ENCODE results near the gene WWOX.

The WWOX gene

GRCh38 chr16:78775161-78775561 lies 675.7 kb downstream of the WWOX start:
- TF ChIP-seq EZH2 (IDR thresholded peaks at IDR 0.05) (no peak), POLR2AphosphoS5 (IDR thresholded peaks at IDR 0.05; ENCODE audit: borderline replicate concordance, low read depth, low read length) (no peak), FOXP2 (optimal IDR thresholded peaks at IDR 0.05; ENCODE audit: control extremely low read depth, extremely low read length, insufficient read depth) (no peak)
- H3K27ac ChIP-seq, result no peak overlapping the region
- no peaks in the 10 kb centered on the region for H3K36me3 ChIP-seq (ENCODE audit: insufficient read depth, low read length)
- no peak for DNase-seq (ENCODE audit: low read depth, low spot score)
- no peaks in the 10 kb centered on the region for H3K9me3 ChIP-seq (ENCODE audit: low read depth, low read length)
- no peak overlapping the region for H3K4me3 ChIP-seq
- H3K9ac ChIP-seq (ENCODE audit: insufficient read length), result no peak overlapping the region

- TF ChIP-seq FOXP2 (optimal IDR thresholded peaks at IDR 0.05; ENCODE audit: control extremely low read depth, extremely low read length, insufficient read depth) (no peak), POLR2AphosphoS5 (IDR thresholded peaks at IDR 0.05; ENCODE audit: borderline replicate concordance, low read depth, low read length) (no peak)
- H3K9ac ChIP-seq (ENCODE audit: insufficient read length), result no peak overlapping the region
- H3K9me3 ChIP-seq (ENCODE audit: low read depth, low read length), result no peaks in the 10 kb centered on the region
- H3K27ac ChIP-seq, result no peak overlapping the region
- H3K4me3 ChIP-seq, result no peak overlapping the region
- H3K36me3 ChIP-seq (ENCODE audit: insufficient read depth, low read length), result no peaks in the 10 kb centered on the region
- DNase-seq (ENCODE audit: low read depth, low spot score), result no peak
Observed at GRCh38 chr16:78778101-78779004, 678.9 kb downstream of the WWOX start.

GRCh38 chr16:78780808-78781207 lies 681.4 kb downstream of the WWOX start:
- Histone ChIP-seq H3K36me3 (ENCODE audit: insufficient read depth, low read length) (no peaks in the 10 kb centered on the region), H3K9me3 (ENCODE audit: low read depth, low read length) (no peaks in the 10 kb centered on the region), H3K27ac (no peak overlapping the region), H3K9ac (ENCODE audit: insufficient read length) (no peak overlapping the region), H3K4me3 (no peak overlapping the region)
- TF ChIP-seq EZH2 (IDR thresholded peaks at IDR 0.05), result no peak
- no peak for TF ChIP-seq FOXP2 (optimal IDR thresholded peaks at IDR 0.05; ENCODE audit: control extremely low read depth, extremely low read length, insufficient read depth)
- no peak for TF ChIP-seq POLR2AphosphoS5 (IDR thresholded peaks at IDR 0.05; ENCODE audit: borderline replicate concordance, low read depth, low read length)
- no peak for DNase-seq (ENCODE audit: low read depth, low spot score)

GRCh38 chr16:78782572-78782971 lies 683.1 kb downstream of the WWOX start:
- Histone ChIP-seq H3K4me3 (no peak overlapping the region), H3K9me3 (ENCODE audit: low read depth, low read length) (no peaks in the 10 kb centered on the region), H3K27ac (no peak overlapping the region), H3K36me3 (ENCODE audit: insufficient read depth, low read length) (no peaks in the 10 kb centered on the region), H3K9ac (ENCODE audit: insufficient read length) (no peak overlapping the region)
- no peak for DNase-seq (ENCODE audit: low read depth, low spot score)
- no peak for TF ChIP-seq POLR2AphosphoS5 (IDR thresholded peaks at IDR 0.05; ENCODE audit: borderline replicate concordance, low read depth, low read length)

- H3K9ac ChIP-seq (ENCODE audit: insufficient read length), result no peak overlapping the region
- H3K9me3 ChIP-seq (ENCODE audit: low read depth, low read length), result no peaks in the 10 kb centered on the region
- TF ChIP-seq FOXP2 (optimal IDR thresholded peaks at IDR 0.05; ENCODE audit: control extremely low read depth, extremely low read length, insufficient read depth) (no peak), EZH2 (IDR thresholded peaks at IDR 0.05) (no peak), POLR2AphosphoS5 (IDR thresholded peaks at IDR 0.05; ENCODE audit: borderline replicate concordance, low read depth, low read length) (no peak)
- H3K36me3 ChIP-seq (ENCODE audit: insufficient read depth, low read length), result no peaks in the 10 kb centered on the region
- no peak for DNase-seq (ENCODE audit: low read depth, low spot score)
- H3K27ac ChIP-seq, result no peak overlapping the region
- no peak overlapping the region for H3K4me3 ChIP-seq
Observed at GRCh38 chr16:78783570-78784079, 684.2 kb downstream of the WWOX start.

- no peaks in the 10 kb centered on the region for H3K36me3 ChIP-seq (ENCODE audit: insufficient read depth, low read length)
- TF ChIP-seq EZH2 (IDR thresholded peaks at IDR 0.05), result no peak
- no peak for TF ChIP-seq POLR2AphosphoS5 (IDR thresholded peaks at IDR 0.05; ENCODE audit: borderline replicate concordance, low read depth, low read length)
- TF ChIP-seq FOXP2 (optimal IDR thresholded peaks at IDR 0.05; ENCODE audit: control extremely low read depth, extremely low read length, insufficient read depth), result no peak
- no peak overlapping the region for H3K4me3 ChIP-seq
- H3K27ac ChIP-seq, result no peak overlapping the region
- no peak for DNase-seq (ENCODE audit: low read depth, low spot score)
- no peaks in the 10 kb centered on the region for H3K9me3 ChIP-seq (ENCODE audit: low read depth, low read length)
- no peak overlapping the region for H3K9ac ChIP-seq (ENCODE audit: insufficient read length)
Observed at GRCh38 chr16:78784771-78785170, 685.3 kb downstream of the WWOX start.

- DNase-seq (ENCODE audit: low read depth, low spot score), result no peak
- Histone ChIP-seq H3K9me3 (ENCODE audit: low read depth, low read length) (no peaks in the 10 kb centered on the region), H3K27ac (no peak overlapping the region)
Observed at GRCh38 chr16:78785218-78785617, 685.8 kb downstream of the WWOX start.

GRCh38 chr16:78786635-78787034 lies 687.2 kb downstream of the WWOX start:
- Histone ChIP-seq H3K9me3 (ENCODE audit: low read depth, low read length) (no peaks in the 10 kb centered on the region), H3K4me3 (no peak overlapping the region), H3K9ac (ENCODE audit: insufficient read length) (no peak overlapping the region), H3K27ac (no peak overlapping the region), H3K36me3 (ENCODE audit: insufficient read depth, low read length) (no peaks in the 10 kb centered on the region)
- DNase-seq (ENCODE audit: low read depth, low spot score), result no peak
- TF ChIP-seq FOXP2 (optimal IDR thresholded peaks at IDR 0.05; ENCODE audit: control extremely low read depth, extremely low read length, insufficient read depth), result no peak

More at GRCh38 chr16:78785218-78785617, 685.8 kb downstream of the WWOX start:
- TF ChIP-seq EZH2 (IDR thresholded peaks at IDR 0.05), result no peak
- TF ChIP-seq POLR2AphosphoS5 (IDR thresholded peaks at IDR 0.05; ENCODE audit: borderline replicate concordance, low read depth, low read length), result no peak
- no peak for TF ChIP-seq FOXP2 (optimal IDR thresholded peaks at IDR 0.05; ENCODE audit: control extremely low read depth, extremely low read length, insufficient read depth)
- no peak overlapping the region for H3K4me3 ChIP-seq
- no peak overlapping the region for H3K9ac ChIP-seq (ENCODE audit: insufficient read length)
- no peaks in the 10 kb centered on the region for H3K36me3 ChIP-seq (ENCODE audit: insufficient read depth, low read length)

GRCh38 chr16:78788276-78788675 lies 688.8 kb downstream of the WWOX start:
- H3K9me3 ChIP-seq (ENCODE audit: low read depth, low read length), result no peaks in the 10 kb centered on the region
- H3K9ac ChIP-seq (ENCODE audit: insufficient read length), result no peak overlapping the region
- H3K4me3 ChIP-seq, result no peak overlapping the region
- TF ChIP-seq EZH2 (IDR thresholded peaks at IDR 0.05) (no peak), FOXP2 (optimal IDR thresholded peaks at IDR 0.05; ENCODE audit: control extremely low read depth, extremely low read length, insufficient read depth) (no peak), POLR2AphosphoS5 (IDR thresholded peaks at IDR 0.05; ENCODE audit: borderline replicate concordance, low read depth, low read length) (no peak)
- H3K27ac ChIP-seq, result no peak overlapping the region
- DNase-seq (ENCODE audit: low read depth, low spot score), result no peak
- no peaks in the 10 kb centered on the region for H3K36me3 ChIP-seq (ENCODE audit: insufficient read depth, low read length)

Measured in SK-N-MC (cell line).